Renal cortex interstitium (tissue), 11 donors: ENCODE data around the gene GPC5. TPM values are rescaled to one million over a fixed set of nuclear protein-coding genes. Genes with fewer than 3 reads are reported as not detected.
A peak's percentile ranks its signal among the peaks of the same experiment; 100 is the strongest.

Source experiments
- DNase-seq, 11 donors: peaks; one replicate each; pipeline ENCODE4 v3.0.0-alpha.2; 2013; ENCODE audit warnings: low read depth in 9 of 11, low spot score in 4 of 11; ENCODE audit errors: extremely low read depth in 1 of 11
- polyA plus RNA-seq, 3 donors: library from polyadenylated mRNA; unstranded; fragments of 120-200 nt; gene quantifications; one replicate each; pipeline ENCODE4 v1.2.1, GENCODE V29; 2013; ENCODE audit not compliant: insufficient read length in 3 of 3

GPC5 gene
- polyA plus RNA-seq, 3 donors, result 3.5 to 4.5 (median 4.4) TPM

GRCh38 chr13:91950803-91951202 lies 552.4 kb downstream of the GPC5 start:
- DNase-seq, result no peak

- DNase-seq, result no peak
Measured at GRCh38 chr13:91955546-91956355, 557.3 kb downstream of the GPC5 start.

- DNase-seq, result no peak
Measured at GRCh38 chr13:91960947-91961346, 562.5 kb downstream of the GPC5 start.

GRCh38 chr13:91962946-91963345 lies 564.5 kb downstream of the GPC5 start:
- DNase-seq, result no peak

GRCh38 chr13:91965511-91965910 lies 567.1 kb downstream of the GPC5 start:
- DNase-seq, result no peak

GRCh38 chr13:91978571-91978970 lies 580.1 kb downstream of the GPC5 start:
- DNase-seq, result no peak

GRCh38 chr13:91986761-91987483 lies 588.5 kb downstream of the GPC5 start:
- peak in 5 of 11 donors; percentile 5 to 35 (median 18) for DNase-seq

- DNase-seq, result no peak
Measured at GRCh38 chr13:91988331-91988730, 589.9 kb downstream of the GPC5 start.

GRCh38 chr13:92012787-92013186 lies 614.4 kb downstream of the GPC5 start:
- DNase-seq, result no peak

GRCh38 chr13:92017737-92018136 lies 619.3 kb downstream of the GPC5 start:
- no peak for DNase-seq

GRCh38 chr13:92028695-92029094 lies 630.3 kb downstream of the GPC5 start:
- DNase-seq, result no peak

GRCh38 chr13:92029641-92030040 lies 631.2 kb downstream of the GPC5 start:
- no peak for DNase-seq

- DNase-seq, result no peak
Measured at GRCh38 chr13:92038905-92039304, 640.5 kb downstream of the GPC5 start.

GRCh38 chr13:92042522-92042921 lies 644.1 kb downstream of the GPC5 start:
- DNase-seq, result no peak

GRCh38 chr13:92044351-92044750 lies 645.9 kb downstream of the GPC5 start:
- no peak for DNase-seq

GRCh38 chr13:92054389-92054788 lies 656.0 kb downstream of the GPC5 start:
- DNase-seq, result no peak

GRCh38 chr13:92074658-92075057 lies 676.2 kb downstream of the GPC5 start:
- DNase-seq, result peak in 2 of 11 donors; percentile 2 to 3

GRCh38 chr13:92097337-92097903 lies 699.0 kb downstream of the GPC5 start:
- DNase-seq, result no peak

- DNase-seq, result no peak
Measured at GRCh38 chr13:92101801-92102200, 703.4 kb downstream of the GPC5 start.

GRCh38 chr13:92103689-92104153 lies 705.3 kb downstream of the GPC5 start:
- DNase-seq, result peak in 9 of 11 donors; percentile 26 to 71 (median 45)
